Lower leg skin (tissue), 4 donors: ENCODE results near the gene C11orf91. TPM values are rescaled to one million over a fixed set of nuclear protein-coding genes. Genes with fewer than 3 reads are reported as not detected.

ENCODE experiments used
- DNase-seq, 2 donors: peaks; one replicate each; pipeline ENCODE4 v3.0.0-alpha.2; 2019; ENCODE audit warnings: low spot score in 2 of 2
- H3K4me3 ChIP-seq: fragments of 200-600 bp; sonication (generic); 2 replicates; pipeline ENCODE4 v1.5.1; 2017; ENCODE audit warnings: mild to moderate bottlenecking, low read depth; ENCODE audit not compliant: poor library complexity, severe bottlenecking
- CTCF ChIP-seq, 3 donors: fragments of 450-650 bp; IDR thresholded peaks; one replicate each; pipeline ENCODE4 v1.5.1; 2016; ENCODE audit warnings: antibody characterized with exemption in 3 of 3, mild to moderate bottlenecking in 3 of 3, moderate library complexity in 2 of 3
- POLR2A ChIP-seq, 2 donors: fragments of 450-650 bp; IDR thresholded peaks; one replicate each; pipeline ENCODE4 v1.6.1; 2016 to 2017; ENCODE audit warnings: antibody characterized with exemption in 2 of 2, mild to moderate bottlenecking in 1 of 2, moderate library complexity in 1 of 2
- WGBS, 2 donors: methylation state at CpG; one replicate each; pipeline ENCODE4 v1.1.5; 2018; 5-methylcytosine and 5-hydroxymethylcytosine counted together
- intact Hi-C: fragments of 100-400 bp; cut with DNase I; formaldehyde crosslinking; loops from one replicate; pipeline ENCODE4 v1.15.0; 2023; ENCODE audit warnings: low total_unique reads
- total RNA-seq, 4 donors: library from RNA; depleted of rRNA; stranded (reverse); fragments of >200 nt; gene quantifications; one replicate each; pipeline ENCODE4 v1.1.0, GENCODE V29; 2016

The C11orf91 gene
- total RNA-seq, 4 donors from 2014 or later: 0.49 TPM; not detected in 3

GRCh38 chr11:33689085-33689484, 11.5 kb downstream of the C11orf91 start:
- WGBS, 2 donors: 69 to 80% methylated on average over 4 of the region's 4 CpGs
- no peak overlapping the region for H3K4me3 ChIP-seq
- intact Hi-C loops: no loop called here
- TF ChIP-seq CTCF (IDR thresholded peaks at IDR 0.05) (no peak), POLR2A (IDR thresholded peaks at IDR 0.05) (no peak)
- no peak for DNase-seq

GRCh38 chr11:33687733-33688479, 12.7 kb downstream of the C11orf91 start:
- WGBS, 2 donors: 52 to 57% methylated on average over 2 of the region's 2 CpGs
- intact Hi-C loops: no loop called here
- TF ChIP-seq CTCF (IDR thresholded peaks at IDR 0.05) (no peak), POLR2A (IDR thresholded peaks at IDR 0.05) (no peak)
- DNase-seq: peak in 1 of 2 donors; percentile 44
- H3K4me3 ChIP-seq: no peak overlapping the region

GRCh38 chr11:33685082-33685481, 15.5 kb downstream of the C11orf91 start:
- no peak overlapping the region for H3K4me3 ChIP-seq
- intact Hi-C loops: no loop called here
- TF ChIP-seq POLR2A (IDR thresholded peaks at IDR 0.05) (no peak), CTCF (IDR thresholded peaks at IDR 0.05) (no peak)
- DNase-seq: no peak
- WGBS, 2 donors: 62 to 74% methylated on average over 3 of the region's 3 CpGs

- no peak for DNase-seq
- intact Hi-C loops: no loop called here
- WGBS, 2 donors: 78 to 82% methylated on average over 5 of the region's 5 CpGs
- no peak overlapping the region for H3K4me3 ChIP-seq
- TF ChIP-seq CTCF (IDR thresholded peaks at IDR 0.05) (no peak), POLR2A (IDR thresholded peaks at IDR 0.05) (no peak)
These were observed 16.5 kb downstream of the C11orf91 start for GRCh38 chr11:33684003-33684706.

- DNase-seq: peak in 1 of 2 donors; percentile 14
- intact Hi-C loops: no loop called here
- TF ChIP-seq CTCF (IDR thresholded peaks at IDR 0.05): no peak
- no peak for TF ChIP-seq POLR2A (IDR thresholded peaks at IDR 0.05)
- H3K4me3 ChIP-seq: no peak overlapping the region
- WGBS, 2 donors: 64 to 85% methylated on average over 4 of the region's 4 CpGs
These were observed 18.2 kb downstream of the C11orf91 start for GRCh38 chr11:33682446-33682845.
